ENCODE measurements around the gene DNAJC24.

GRCh38 chr11:31383116-31383515 lies 13.5 kb downstream of the DNAJC24 start:
- no peak for TF ChIP-seq EZH2 (IDR thresholded peaks at IDR 0.05; ENCODE audit: low read length, unreplicated experiment)
- TF ChIP-seq CTCF (conservative IDR thresholded peaks at IDR 0.05; ENCODE audit: low read depth, low read length), result no peak
- TF ChIP-seq EZH2phosphoT487 (IDR thresholded peaks at IDR 0.05; ENCODE audit: borderline replicate concordance, low read length), result no peak

Data from PC-3 (cell line).